ENCODE measurements around the gene TOP2A.

Gene TOP2A

DNA sequence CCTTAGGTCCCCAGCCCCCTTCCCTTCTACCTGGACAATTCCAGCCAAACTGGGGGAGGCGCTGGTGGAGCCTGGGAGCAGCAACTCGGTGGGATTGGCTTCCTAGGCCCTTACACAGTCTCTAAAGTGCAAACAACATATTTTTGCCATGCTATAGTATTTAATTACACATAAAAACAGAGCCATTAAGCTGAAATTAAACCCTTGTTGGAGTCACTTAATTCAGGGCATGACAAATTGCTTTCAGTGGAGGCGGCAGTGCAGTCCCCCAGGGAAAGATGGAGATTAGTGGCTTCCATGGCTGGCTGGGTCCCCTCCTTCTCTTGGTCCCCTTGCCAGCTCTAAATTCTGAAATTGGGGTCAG is 42.9 kb upstream of the TOP2A start:
- Histone ChIP-seq H3K4me2 (ENCODE audit: low read length) (no peak overlapping the region), H3K4me3 (ENCODE audit: low read depth, low read length) (no peak overlapping the region), H3K79me2 (no peaks in the 10 kb centered on the region), H3K27ac (no peak overlapping the region), H3K4me1 (no peaks in the 10 kb centered on the region), H3K9me3 (ENCODE audit: control insufficient read depth, low read length) (no peaks in the 10 kb centered on the region), H2AFZ (no peak overlapping the region), H3K27me3 (ENCODE audit: control insufficient read depth, insufficient read depth, low read length) (no peaks in the 10 kb centered on the region), H3K36me3 (ENCODE audit: control insufficient read depth, insufficient read depth, low read length) (no peaks in the 10 kb centered on the region), H3K9ac (no peak overlapping the region)
- TF ChIP-seq, protein P1, sequence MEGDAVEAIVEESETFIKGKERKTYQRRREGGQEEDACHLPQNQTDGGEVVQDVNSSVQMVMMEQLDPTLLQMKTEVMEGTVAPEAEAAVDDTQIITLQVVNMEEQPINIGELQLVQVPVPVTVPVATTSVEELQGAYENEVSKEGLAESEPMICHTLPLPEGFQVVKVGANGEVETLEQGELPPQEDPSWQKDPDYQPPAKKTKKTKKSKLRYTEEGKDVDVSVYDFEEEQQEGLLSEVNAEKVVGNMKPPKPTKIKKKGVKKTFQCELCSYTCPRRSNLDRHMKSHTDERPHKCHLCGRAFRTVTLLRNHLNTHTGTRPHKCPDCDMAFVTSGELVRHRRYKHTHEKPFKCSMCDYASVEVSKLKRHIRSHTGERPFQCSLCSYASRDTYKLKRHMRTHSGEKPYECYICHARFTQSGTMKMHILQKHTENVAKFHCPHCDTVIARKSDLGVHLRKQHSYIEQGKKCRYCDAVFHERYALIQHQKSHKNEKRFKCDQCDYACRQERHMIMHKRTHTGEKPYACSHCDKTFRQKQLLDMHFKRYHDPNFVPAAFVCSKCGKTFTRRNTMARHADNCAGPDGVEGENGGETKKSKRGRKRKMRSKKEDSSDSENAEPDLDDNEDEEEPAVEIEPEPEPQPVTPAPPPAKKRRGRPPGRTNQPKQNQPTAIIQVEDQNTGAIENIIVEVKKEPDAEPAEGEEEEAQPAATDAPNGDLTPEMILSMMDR (IDR thresholded peaks at IDR 0.05) = no peak

DNA sequence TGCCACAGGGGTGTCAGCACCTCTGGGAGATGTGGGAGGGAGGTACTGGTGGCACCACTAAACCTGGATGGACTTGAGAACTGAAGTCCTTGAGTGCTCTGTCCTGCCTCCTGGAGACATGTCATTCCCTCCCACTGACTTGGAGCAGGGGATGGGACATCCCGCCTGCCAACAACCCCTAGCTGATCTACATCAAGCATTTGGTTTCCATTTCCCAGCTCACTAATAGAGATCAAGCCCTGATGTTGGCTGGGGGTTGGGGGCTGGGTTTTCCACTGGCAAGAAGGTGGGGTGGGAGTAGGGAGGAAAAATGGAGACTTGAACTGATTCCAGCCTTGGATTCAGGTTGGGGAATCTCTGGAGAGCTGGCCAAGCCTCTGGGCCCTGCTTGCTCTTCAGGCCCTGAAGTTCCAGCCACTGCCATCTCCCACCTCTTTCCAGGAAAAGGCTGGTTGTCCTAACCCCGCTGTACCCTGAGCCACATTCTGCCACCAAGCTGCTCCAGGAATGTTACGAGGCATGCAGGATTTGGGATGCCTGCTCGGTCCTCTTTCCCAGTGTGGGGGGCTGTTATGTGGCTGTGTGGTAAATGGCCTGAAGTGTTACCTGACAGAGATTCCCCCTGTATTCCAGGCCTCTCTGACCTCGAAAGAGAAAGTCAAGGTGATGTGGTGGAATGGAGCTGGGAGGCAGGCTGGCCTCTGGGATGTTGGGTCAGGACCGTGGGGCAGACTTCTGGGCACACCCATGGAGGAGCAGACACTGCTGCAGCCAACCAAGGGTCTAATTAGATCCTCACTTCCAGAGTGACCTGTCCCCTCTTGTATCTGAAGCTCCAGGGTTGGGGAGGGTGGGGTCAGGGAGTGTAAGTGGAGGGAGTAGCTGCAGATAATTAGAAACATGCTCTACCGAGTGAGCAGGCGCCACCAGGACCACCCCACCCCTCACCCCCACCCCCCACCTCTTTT is 42.2 kb upstream of the TOP2A start:
- Histone ChIP-seq H3K27ac (no peak overlapping the region), H3K9me3 (ENCODE audit: control insufficient read depth, low read length) (no peaks in the 10 kb centered on the region), H3K4me1 (no peaks in the 10 kb centered on the region)

DNA sequence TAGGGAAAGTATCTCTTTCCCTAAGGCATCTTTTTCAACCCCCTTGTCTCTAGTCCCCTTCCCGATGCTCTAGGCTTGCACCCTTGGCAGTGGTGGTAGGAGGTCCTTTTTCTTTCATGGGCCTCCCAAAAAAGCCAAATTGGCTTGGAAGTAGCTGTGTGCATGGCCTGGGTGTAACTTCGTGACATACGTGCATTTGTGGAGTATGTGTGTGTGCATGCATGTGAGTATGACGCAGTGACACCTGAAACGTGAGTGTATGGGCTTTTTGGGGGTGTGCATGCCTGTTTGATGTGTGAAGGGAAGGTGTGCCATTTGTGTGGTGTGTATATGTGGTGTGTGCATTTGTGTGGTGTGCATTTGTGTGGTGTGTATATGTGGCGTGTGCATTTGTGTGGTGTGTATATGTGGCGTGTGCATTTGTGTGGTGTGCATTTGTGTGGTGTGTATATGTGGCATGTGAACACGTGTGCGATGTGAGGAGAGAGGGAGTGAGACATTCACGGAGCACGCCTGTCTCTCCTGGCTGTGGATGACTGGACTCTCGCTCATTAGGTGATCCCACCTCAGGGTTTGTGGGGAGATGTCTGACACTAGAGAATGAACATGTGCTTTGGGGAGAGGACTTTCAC is 41.3 kb upstream of the TOP2A start:
- H3K4me1 ChIP-seq = no peaks in the 10 kb centered on the region

More for the DNA sequence above, 42.2 kb upstream of the TOP2A start:
- H3K9ac ChIP-seq = no peak overlapping the region
- H2AFZ ChIP-seq = no peak overlapping the region
- H3K4me2 ChIP-seq (ENCODE audit: low read length) = no peak overlapping the region
- H3K79me2 ChIP-seq = no peaks in the 10 kb centered on the region
- no peak overlapping the region for H3K4me3 ChIP-seq (ENCODE audit: low read depth, low read length)
- no peaks in the 10 kb centered on the region for H3K36me3 ChIP-seq (ENCODE audit: control insufficient read depth, insufficient read depth, low read length)
- TF ChIP-seq, protein P1 (IDR thresholded peaks at IDR 0.05) = no peak
- H3K27me3 ChIP-seq (ENCODE audit: control insufficient read depth, insufficient read depth, low read length) = no peaks in the 10 kb centered on the region

DNA sequence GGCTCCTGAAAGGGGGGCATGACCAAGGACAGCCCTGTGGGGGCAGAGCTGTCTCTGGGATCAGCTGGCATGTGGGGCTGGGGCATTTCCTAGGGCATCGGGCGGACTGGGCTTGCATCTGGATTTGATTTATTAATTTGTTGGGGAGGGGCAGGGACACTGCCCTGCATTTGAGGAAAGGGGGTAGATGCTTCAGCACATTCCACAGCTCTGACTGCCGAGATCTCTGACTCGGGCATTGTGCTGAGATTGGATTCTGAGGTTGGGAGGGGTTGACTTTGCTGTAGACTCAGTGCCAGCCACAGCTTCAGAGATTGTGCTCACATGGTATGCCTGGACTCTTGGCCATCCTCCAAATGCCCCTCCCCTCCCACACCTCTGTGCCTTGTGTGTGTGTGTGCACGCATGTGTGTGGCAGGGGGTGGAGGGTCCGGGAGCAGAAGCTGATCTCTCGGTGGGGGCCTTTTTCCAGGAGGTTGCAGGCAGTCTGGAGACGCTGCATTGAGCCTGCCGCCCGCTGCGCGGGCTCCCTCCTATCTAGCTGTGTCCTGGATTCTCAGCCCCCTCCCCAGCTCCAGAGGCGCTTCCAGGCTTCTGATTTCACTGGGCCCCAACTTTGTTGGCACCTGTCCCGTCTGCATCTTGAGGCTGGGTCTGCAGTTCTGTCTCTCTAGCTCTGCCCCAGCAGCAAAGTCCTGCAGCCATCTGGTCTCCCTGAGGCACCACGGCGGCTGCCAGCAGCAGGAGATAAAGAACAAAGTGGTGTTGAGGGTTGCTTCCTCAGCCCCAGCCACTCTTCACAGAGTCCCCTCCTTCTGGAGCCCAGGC is 40.5 kb upstream of the TOP2A start:
- H3K9ac ChIP-seq = no peak overlapping the region
- H3K36me3 ChIP-seq (ENCODE audit: control insufficient read depth, insufficient read depth, low read length) = no peaks in the 10 kb centered on the region
- H3K9me3 ChIP-seq (ENCODE audit: control insufficient read depth, low read length) = no peaks in the 10 kb centered on the region
- no peaks in the 10 kb centered on the region for H3K79me2 ChIP-seq
- no peak overlapping the region for H3K27ac ChIP-seq
- H3K27me3 ChIP-seq (ENCODE audit: control insufficient read depth, insufficient read depth, low read length) = no peaks in the 10 kb centered on the region
- H3K4me3 ChIP-seq (ENCODE audit: low read depth, low read length) = no peak overlapping the region
- H3K4me2 ChIP-seq (ENCODE audit: low read length) = no peak overlapping the region
- H2AFZ ChIP-seq = no peak overlapping the region
- H3K4me1 ChIP-seq = no peaks in the 10 kb centered on the region
- TF ChIP-seq, protein P1 (IDR thresholded peaks at IDR 0.05) = no peak

More for the DNA sequence above, 41.3 kb upstream of the TOP2A start:
- no peaks in the 10 kb centered on the region for H3K27me3 ChIP-seq (ENCODE audit: control insufficient read depth, insufficient read depth, low read length)
- no peaks in the 10 kb centered on the region for H3K36me3 ChIP-seq (ENCODE audit: control insufficient read depth, insufficient read depth, low read length)
- TF ChIP-seq, protein P1 (IDR thresholded peaks at IDR 0.05) = no peak
- no peaks in the 10 kb centered on the region for H3K79me2 ChIP-seq
- no peaks in the 10 kb centered on the region for H3K9me3 ChIP-seq (ENCODE audit: control insufficient read depth, low read length)
- no peak overlapping the region for H3K27ac ChIP-seq
- no peak overlapping the region for H3K9ac ChIP-seq
- no peak overlapping the region for H3K4me2 ChIP-seq (ENCODE audit: low read length)
- no peak overlapping the region for H3K4me3 ChIP-seq (ENCODE audit: low read depth, low read length)
- no peak overlapping the region for H2AFZ ChIP-seq

Measured in parathyroid adenoma (tissue), 2 donors.